OCI-LY3 (cell line): ENCODE results near the gene ACOXL.

Experiments used
- H2AFZ ChIP-seq: fragments of 200-600, 300-600 bp; shearing (Covaris generic); 2 replicates; pipeline ENCODE4 v1.6.0; 2014; ENCODE audit warnings: antibody characterized with exemption, low read depth, low read length
- H3K27ac ChIP-seq: fragments of 200-600, 300-600 bp; sonication (generic); 2 replicates; pipeline ENCODE4 v1.5.1; 2014; ENCODE audit warnings: mild to moderate bottlenecking, low read length, moderate library complexity, mixed read lengths
- H3K27me3 ChIP-seq: fragments of 200-600, 300-600 bp; sonication (generic); 2 replicates; pipeline ENCODE4 v1.6.1; 2014; ENCODE audit warnings: low read depth, low read length, mixed read lengths
- H3K36me3 ChIP-seq: fragments of 200-600, 300-600 bp; sonication (generic); replicated peaks from 2 replicates; pipeline ENCODE3; 2014; ENCODE audit warnings: low read depth, low read length, mixed read lengths
- H3K4me1 ChIP-seq: fragments of 300-600, 200-600 bp; sonication (generic); 2 replicates; pipeline ENCODE4 v1.6.1; 2014; ENCODE audit warnings: low read length, mixed read lengths
- H3K4me2 ChIP-seq: fragments of 200-600, 300-600 bp; sonication (generic); 2 replicates; pipeline ENCODE4 v1.6.1; 2014; ENCODE audit warnings: low read length, mixed read lengths
- H3K4me3 ChIP-seq: fragments of 300-600, 200-600 bp; sonication (generic); 2 replicates; pipeline ENCODE4 v1.5.1; 2014; ENCODE audit warnings: antibody characterized with exemption, mild to moderate bottlenecking, low read length, moderate library complexity
- H3K79me2 ChIP-seq: fragments of 300-600, 200-600 bp; shearing (Covaris generic); 2 replicates; pipeline ENCODE4 v1.6.1; 2014; ENCODE audit warnings: mild to moderate bottlenecking, low read length, mixed read lengths
- H3K9ac ChIP-seq: fragments of 300-600, 200-600 bp; shearing (Covaris generic); 2 replicates; pipeline ENCODE4 v1.6.0; 2014; ENCODE audit warnings: mild to moderate bottlenecking, low read length, moderate library complexity
- H3K9me3 ChIP-seq: fragments of 200-600, 300-600 bp; shearing (Covaris generic); 2 replicates; pipeline ENCODE4 v1.6.1; 2014; ENCODE audit warnings: low read length, mixed read lengths; ENCODE audit not compliant: insufficient read depth
- H4K20me1 ChIP-seq: fragments of 200-600, 300-600 bp; sonication (generic); 2 replicates; pipeline ENCODE4 v1.6.1; 2016; ENCODE audit warnings: low read length, mixed read lengths; ENCODE audit not compliant: insufficient read depth
- CTCF ChIP-seq: fragments of 200-600, 300-600 bp; sonication (generic); IDR thresholded peaks from 2 replicates; pipeline ENCODE4 v1.5.1; 2014; ENCODE audit warnings: antibody characterized with exemption, low read length, low read depth
- EZH2phosphoT487 ChIP-seq: fragments of 200-600 bp; shearing (Covaris generic); IDR thresholded peaks from 2 replicates; pipeline ENCODE4 v1.6.1; 2018; ENCODE audit warnings: antibody characterized with exemption, mixed run types, low read depth

Gene ACOXL

GRCh38 chr2:111054791-111055691 is 322.7 kb downstream of the ACOXL start:
- H2AFZ ChIP-seq, result no peak overlapping the region
- TF ChIP-seq EZH2phosphoT487 (no peak), CTCF (no peak)
- peaks cover 87% of the 10 kb centered on the region for H3K27me3 ChIP-seq
- H3K4me1 ChIP-seq, result peaks cover 35% of the 10 kb centered on the region
- no peak overlapping the region for H3K4me3 ChIP-seq
- H3K9me3 ChIP-seq, result no peaks in the 10 kb centered on the region
- H3K9ac ChIP-seq, result no peak overlapping the region
- H4K20me1 ChIP-seq, result peaks cover 4% of the 10 kb centered on the region; the same call in 1 of the 2 replicates
- H3K36me3 ChIP-seq, result no peaks in the 10 kb centered on the region
- H3K27ac ChIP-seq, result no peak overlapping the region
- H3K4me2 ChIP-seq, result peak overlapping the region; percentile 43
- H3K79me2 ChIP-seq, result no peaks in the 10 kb centered on the region

- H3K27ac ChIP-seq, result no peak overlapping the region
- TF ChIP-seq CTCF, result no peak
- TF ChIP-seq EZH2phosphoT487, result no peak
- no peak overlapping the region for H2AFZ ChIP-seq
- H3K4me3 ChIP-seq, result no peak overlapping the region
- no peaks in the 10 kb centered on the region for H3K9me3 ChIP-seq
- peaks cover 35% of the 10 kb centered on the region for H3K4me1 ChIP-seq
- peak overlapping the region; percentile 41 for H3K4me2 ChIP-seq
- H3K36me3 ChIP-seq, result no peaks in the 10 kb centered on the region
- peaks cover 85% of the 10 kb centered on the region for H3K27me3 ChIP-seq
- no peaks in the 10 kb centered on the region for H3K79me2 ChIP-seq
- no peak overlapping the region for H3K9ac ChIP-seq
- H4K20me1 ChIP-seq, result peaks cover 4% of the 10 kb centered on the region; the same call in 1 of the 2 replicates
Observed at GRCh38 chr2:111055735-111056134, 323.4 kb downstream of the ACOXL start.

- Histone ChIP-seq H3K36me3 (no peaks in the 10 kb centered on the region), H3K79me2 (no peaks in the 10 kb centered on the region), H3K4me2 (peak overlapping the region; percentile 29; the same call in 1 of the 2 replicates), H3K9me3 (peaks cover 4% of the 10 kb centered on the region; the same call in 1 of the 2 replicates), H3K27me3 (peaks cover 80% of the 10 kb centered on the region), H3K4me3 (no peak overlapping the region), H3K27ac (no peak overlapping the region), H2AFZ (no peak overlapping the region), H4K20me1 (peaks cover 4% of the 10 kb centered on the region; the same call in 1 of the 2 replicates), H3K4me1 (peaks cover 35% of the 10 kb centered on the region), H3K9ac (no peak overlapping the region)
- TF ChIP-seq CTCF (no peak), EZH2phosphoT487 (no peak)
Observed at GRCh38 chr2:111057045-111057444, 324.7 kb downstream of the ACOXL start.

- no peak overlapping the region for H2AFZ ChIP-seq
- H3K4me1 ChIP-seq, result peaks cover 39% of the 10 kb centered on the region
- H3K36me3 ChIP-seq, result no peaks in the 10 kb centered on the region
- TF ChIP-seq CTCF (no peak), EZH2phosphoT487 (no peak)
- H3K79me2 ChIP-seq, result no peaks in the 10 kb centered on the region
- no peak overlapping the region for H3K4me3 ChIP-seq
- no peak overlapping the region for H3K27ac ChIP-seq
- peak overlapping the region; percentile 29 for H3K4me2 ChIP-seq
- no peak overlapping the region for H3K9ac ChIP-seq
- peaks cover 4% of the 10 kb centered on the region; the same call in 1 of the 2 replicates for H4K20me1 ChIP-seq
- H3K27me3 ChIP-seq, result peaks cover 78% of the 10 kb centered on the region
- peaks cover 4% of the 10 kb centered on the region; the same call in 1 of the 2 replicates for H3K9me3 ChIP-seq
Observed at GRCh38 chr2:111057721-111058120, 325.3 kb downstream of the ACOXL start.
